Choroid plexus epithelial cell (primary cell): ENCODE measurements around the gene PLEKHG7.
A peak's percentile ranks its signal among the peaks of the same experiment; 100 is the strongest.

Source experiments
- DNase-seq: peaks from one replicate; pipeline ENCODE4 v3.0.0-alpha.2; 2010; ENCODE audit warnings: low read depth
- H3K4me3 ChIP-seq: 2 replicates; pipeline ENCODE4 v1.5.1; 2011; ENCODE audit warnings: low read depth, mild to moderate bottlenecking, control low read depth, low read length, moderate library complexity
- TF ChIP-seq, protein P1 (sequence below): conservative IDR thresholded peaks from 2 replicates; pipeline ENCODE4 v1.5.1; 2011; ENCODE audit warnings: low read depth, mild to moderate bottlenecking, control low read depth, inconsistent platforms, low read length, moderate library complexity

Gene PLEKHG7

GRCh38 chr12:92759634-92760268, 57.0 kb downstream of the PLEKHG7 start:
- DNase-seq: peak; percentile 95
- no peak overlapping the region for H3K4me3 ChIP-seq
- TF ChIP-seq, protein P1, sequence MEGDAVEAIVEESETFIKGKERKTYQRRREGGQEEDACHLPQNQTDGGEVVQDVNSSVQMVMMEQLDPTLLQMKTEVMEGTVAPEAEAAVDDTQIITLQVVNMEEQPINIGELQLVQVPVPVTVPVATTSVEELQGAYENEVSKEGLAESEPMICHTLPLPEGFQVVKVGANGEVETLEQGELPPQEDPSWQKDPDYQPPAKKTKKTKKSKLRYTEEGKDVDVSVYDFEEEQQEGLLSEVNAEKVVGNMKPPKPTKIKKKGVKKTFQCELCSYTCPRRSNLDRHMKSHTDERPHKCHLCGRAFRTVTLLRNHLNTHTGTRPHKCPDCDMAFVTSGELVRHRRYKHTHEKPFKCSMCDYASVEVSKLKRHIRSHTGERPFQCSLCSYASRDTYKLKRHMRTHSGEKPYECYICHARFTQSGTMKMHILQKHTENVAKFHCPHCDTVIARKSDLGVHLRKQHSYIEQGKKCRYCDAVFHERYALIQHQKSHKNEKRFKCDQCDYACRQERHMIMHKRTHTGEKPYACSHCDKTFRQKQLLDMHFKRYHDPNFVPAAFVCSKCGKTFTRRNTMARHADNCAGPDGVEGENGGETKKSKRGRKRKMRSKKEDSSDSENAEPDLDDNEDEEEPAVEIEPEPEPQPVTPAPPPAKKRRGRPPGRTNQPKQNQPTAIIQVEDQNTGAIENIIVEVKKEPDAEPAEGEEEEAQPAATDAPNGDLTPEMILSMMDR: no peak

DNA sequence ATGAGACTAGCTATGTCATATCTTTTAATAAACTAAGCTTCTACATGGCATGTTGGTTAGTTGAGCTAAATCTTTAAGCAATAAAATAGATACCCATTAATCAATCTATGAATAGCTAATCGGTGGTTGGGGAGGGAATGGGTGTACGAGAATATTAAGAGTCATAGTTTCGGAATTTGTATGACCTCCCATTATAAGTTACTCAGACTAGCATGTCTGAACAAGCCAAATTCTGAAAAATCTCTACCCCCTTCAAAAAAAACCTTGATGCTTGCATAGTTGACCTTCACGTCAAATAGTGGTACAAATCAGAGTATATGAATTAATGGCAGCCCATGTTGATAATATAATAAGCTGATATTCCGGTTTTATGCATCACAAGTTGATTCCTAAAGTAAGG, 60.0 kb downstream of the PLEKHG7 start:
- TF ChIP-seq, protein P1: no peak
- no peak overlapping the region for H3K4me3 ChIP-seq
- no peak for DNase-seq

DNA sequence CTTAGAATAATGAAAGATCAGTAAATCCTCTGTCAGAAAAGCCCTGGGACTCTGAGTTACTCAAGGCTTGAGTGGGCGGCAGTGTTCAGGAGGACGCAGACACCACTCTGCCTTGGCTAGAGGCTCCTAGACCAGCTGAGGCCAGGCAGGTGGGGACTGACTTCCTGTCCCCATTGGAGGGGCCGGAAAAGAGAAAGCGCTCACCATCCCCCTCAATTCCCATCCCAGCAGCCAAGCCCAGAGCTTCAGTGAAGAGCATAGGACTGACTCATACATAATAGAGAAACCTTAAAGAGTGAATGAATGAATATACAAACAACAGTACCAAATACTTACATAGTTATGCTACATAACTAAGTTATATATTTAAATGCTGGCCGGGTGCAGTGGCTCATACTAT, 62.0 kb downstream of the PLEKHG7 start:
- DNase-seq: peak; percentile 54
- TF ChIP-seq, protein P1: no peak
- H3K4me3 ChIP-seq: no peak overlapping the region

DNA sequence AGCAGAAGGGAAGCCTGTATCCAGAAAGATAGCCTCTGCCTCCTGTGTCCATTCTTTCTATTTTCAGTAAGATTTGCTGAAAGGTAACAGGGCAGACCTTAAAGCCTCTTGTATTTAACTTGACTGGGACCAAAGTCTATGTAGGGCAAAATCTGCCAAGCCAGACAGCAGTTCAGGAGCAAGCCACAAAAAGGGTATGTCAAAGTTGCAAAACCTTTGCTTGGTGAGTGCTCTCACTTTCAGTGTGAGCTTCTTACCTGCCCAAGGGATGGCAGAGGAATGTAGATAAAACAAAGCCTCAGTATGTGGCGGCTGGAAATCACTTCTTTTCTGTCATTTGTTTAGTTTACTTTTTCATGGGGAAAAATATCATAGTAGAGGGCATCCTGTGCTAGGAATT, 63.1 kb downstream of the PLEKHG7 start:
- no peak overlapping the region for H3K4me3 ChIP-seq
- TF ChIP-seq, protein P1: no peak
- no peak for DNase-seq

DNA sequence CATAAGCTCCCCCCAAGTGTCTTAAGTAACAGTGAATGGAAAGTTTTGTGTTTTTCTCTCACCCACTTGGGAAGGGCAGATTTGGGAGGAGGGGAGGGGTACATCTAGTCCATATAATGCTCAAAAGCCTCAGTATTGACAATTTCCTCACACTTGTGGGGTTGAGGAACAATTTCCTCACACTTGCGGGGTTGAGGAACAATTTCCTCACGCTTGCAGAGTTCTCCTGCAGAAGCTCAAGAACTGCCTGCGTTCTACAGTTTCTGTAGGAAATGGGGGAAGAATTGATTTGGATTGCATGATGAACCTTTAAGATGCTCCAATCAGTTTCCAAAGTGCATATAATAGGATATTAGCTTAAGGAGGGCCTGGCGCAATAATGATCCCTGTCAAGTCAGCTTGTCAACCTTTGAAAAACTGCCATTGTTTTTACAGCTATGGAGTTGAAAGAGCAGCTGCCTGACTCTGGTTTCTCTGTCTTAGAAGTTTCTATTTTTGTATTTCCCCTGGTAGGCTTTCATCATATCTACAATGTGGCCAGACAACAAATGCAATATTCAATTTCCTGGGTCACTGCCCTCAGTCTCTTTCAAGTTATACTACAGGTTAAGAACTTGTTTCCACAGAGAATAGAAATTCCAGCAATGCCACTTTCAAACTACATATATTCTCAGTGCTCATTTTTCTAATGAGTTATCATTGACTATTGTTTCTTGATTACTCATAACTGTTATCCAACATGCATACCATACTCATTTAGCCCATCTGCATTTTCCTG, 66.5 kb downstream of the PLEKHG7 start:
- no peak overlapping the region for H3K4me3 ChIP-seq
- DNase-seq: peak; percentile 78
- TF ChIP-seq, protein P1: no peak

DNA sequence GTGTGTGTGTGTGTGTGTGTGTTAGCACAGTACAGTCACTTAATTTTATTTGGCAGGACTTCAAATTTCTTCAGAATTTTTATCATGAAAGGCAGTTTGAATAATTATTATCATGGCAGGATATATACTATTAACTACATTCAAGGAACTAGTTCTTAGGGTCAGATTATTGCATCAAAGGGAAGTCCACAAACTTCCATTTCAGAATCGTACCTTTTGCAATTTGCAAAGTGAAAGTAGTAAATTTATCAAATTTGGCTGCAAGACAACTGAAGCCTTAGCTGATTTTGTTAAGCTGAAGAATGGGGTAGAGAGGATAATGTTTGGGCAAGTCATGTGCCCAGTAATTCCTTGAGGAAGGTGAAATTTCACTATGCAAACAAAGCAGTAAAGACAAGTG, 68.2 kb downstream of the PLEKHG7 start:
- TF ChIP-seq, protein P1: no peak
- DNase-seq: peak; percentile 24
- H3K4me3 ChIP-seq: no peak overlapping the region
